Right lobe of liver (tissue), 6 donors: ENCODE data around the gene ABCC3. TPM values are rescaled to one million over a fixed set of nuclear protein-coding genes. Genes with fewer than 3 reads are reported as not detected.

Experiments
- ATAC-seq, 4 donors: fragments of 200-7000 bp; cut with Tn5 transposase; one replicate each; pipeline ENCODE4 v1.9.1; 2020; ENCODE audit warnings: mild to moderate bottlenecking in 4 of 4, moderate library complexity in 4 of 4
- DNase-seq, 3 donors: peaks; one replicate each; pipeline ENCODE4 v3.0.0-alpha.2; 2020
- H3K27ac ChIP-seq, 3 donors: fragments of 200-600 bp; one replicate each; pipeline ENCODE4 v1.8.0; 2022
- H3K27me3 ChIP-seq, 2 donors: fragments of 200-600 bp; one replicate each; pipeline ENCODE4 v1.8.0; 2022
- H3K36me3 ChIP-seq, 4 donors: fragments of 200-600 bp; sonication (generic) in 1 of 4; one replicate each; pipeline versions ENCODE4 v1.5.1 to v1.8.0; 2017 to 2022; ENCODE audit warnings: control low read depth in 1 of 4
- H3K4me1 ChIP-seq, 4 donors: fragments of 200-600 bp; sonication (generic) in 1 of 4; one replicate each; pipeline versions ENCODE4 v1.5.1 to v1.8.0; 2017 to 2022; ENCODE audit warnings: control low read depth in 1 of 4
- H3K4me3 ChIP-seq, 3 donors: fragments of 200-600 bp; one replicate each; pipeline ENCODE4 v1.8.0; 2022
- H3K9me3 ChIP-seq, 4 donors: fragments of 200-600 bp; sonication (generic) in 1 of 4; one replicate each; pipeline versions ENCODE4 v1.5.1 to v1.8.0; 2017 to 2022; ENCODE audit warnings: control low read depth in 1 of 4
- POLR2A ChIP-seq: fragments of 450-650 bp; IDR thresholded peaks from one replicate; pipeline ENCODE4 v1.6.1; 2017; ENCODE audit warnings: antibody characterized with exemption, mild to moderate bottlenecking
- WGBS: methylation state at CpG from one replicate; pipeline ENCODE4 v1.1.6; 2018; ENCODE audit warnings: low coverage, low lambda C conversion rate; ENCODE audit not compliant: insufficient coverage; ENCODE audit errors: missing lambda C conversion rate; 5-methylcytosine and 5-hydroxymethylcytosine counted together
- intact Hi-C, 2 donors: fragments of 100-400 bp; cut with DNase I; formaldehyde crosslinking; loops; one replicate each; pipeline versions ENCODE4 v1.11.2 to v1.14.1; 2022
- total RNA-seq, 6 experiments: library from RNA; depleted of rRNA in 2 of 6; stranded (reverse); fragments of >200 nt in 2 of 6; fragmentation: NEBNext Ultra II Directional in 3 of 6; extraction: Animal tissue kit (Norgen Biotek cat#: 25700) in 3 of 6; gene quantifications; one replicate each; pipeline versions ENCODE4 v1.1.0 to v1.2.4, GENCODE V29; 2016 to 2023
- TF ChIP-seq, protein P1 (sequence below), 4 donors: fragments of 200-600 bp in 3 of 4; fragments of 450-650 bp in 1 of 4; IDR thresholded peaks; one replicate each; pipeline versions ENCODE4 v1.5.1 to v1.8.0; 2016 to 2022; ENCODE audit warnings: antibody characterized with exemption in 4 of 4, mild to moderate bottlenecking in 2 of 4
- donor health status: DM: no; HTN: yes; CAD: no.
- donor health status: DM: no; HTN: no; CAD: no.
- donor health status: DM: no; HTN: no; CAD: no.
- donor health status: DM: no; HTN: yes; CAD: no.
- donor health status: DM: no; HTN: yes; CAD: no.

ABCC3 gene
- total RNA-seq, 6 experiments from 2014 or later, result 146 to 286 (median 178) TPM

DNA sequence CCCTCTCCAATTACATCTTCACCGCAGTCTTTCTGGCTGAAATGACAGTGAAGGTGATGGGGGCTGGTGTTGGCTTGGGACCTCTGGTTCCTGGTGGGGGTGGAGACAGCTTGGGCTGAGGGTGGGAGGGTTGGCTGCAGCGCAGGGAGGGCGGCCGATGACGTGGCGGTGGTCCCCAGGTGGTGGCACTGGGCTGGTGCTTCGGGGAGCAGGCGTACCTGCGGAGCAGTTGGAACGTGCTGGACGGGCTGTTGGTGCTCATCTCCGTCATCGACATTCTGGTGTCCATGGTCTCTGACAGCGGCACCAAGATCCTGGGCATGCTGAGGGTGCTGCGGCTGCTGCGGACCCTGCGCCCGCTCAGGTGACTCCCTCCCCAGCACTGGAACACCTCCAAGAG lies 31.8 kb upstream of the ABCC3 start:
- H3K4me1 ChIP-seq, result no peaks in the 10 kb centered on the region
- ATAC-seq (no peak), DNase-seq (no peak)
- WGBS, result 44% methylated on average over 4 of the region's 18 CpGs
- no peak overlapping the region for H3K4me3 ChIP-seq
- no peak overlapping the region for H3K27ac ChIP-seq
- no peaks in the 10 kb centered on the region for H3K9me3 ChIP-seq
- H3K27me3 ChIP-seq, result no peaks in the 10 kb centered on the region
- TF ChIP-seq, protein P1, sequence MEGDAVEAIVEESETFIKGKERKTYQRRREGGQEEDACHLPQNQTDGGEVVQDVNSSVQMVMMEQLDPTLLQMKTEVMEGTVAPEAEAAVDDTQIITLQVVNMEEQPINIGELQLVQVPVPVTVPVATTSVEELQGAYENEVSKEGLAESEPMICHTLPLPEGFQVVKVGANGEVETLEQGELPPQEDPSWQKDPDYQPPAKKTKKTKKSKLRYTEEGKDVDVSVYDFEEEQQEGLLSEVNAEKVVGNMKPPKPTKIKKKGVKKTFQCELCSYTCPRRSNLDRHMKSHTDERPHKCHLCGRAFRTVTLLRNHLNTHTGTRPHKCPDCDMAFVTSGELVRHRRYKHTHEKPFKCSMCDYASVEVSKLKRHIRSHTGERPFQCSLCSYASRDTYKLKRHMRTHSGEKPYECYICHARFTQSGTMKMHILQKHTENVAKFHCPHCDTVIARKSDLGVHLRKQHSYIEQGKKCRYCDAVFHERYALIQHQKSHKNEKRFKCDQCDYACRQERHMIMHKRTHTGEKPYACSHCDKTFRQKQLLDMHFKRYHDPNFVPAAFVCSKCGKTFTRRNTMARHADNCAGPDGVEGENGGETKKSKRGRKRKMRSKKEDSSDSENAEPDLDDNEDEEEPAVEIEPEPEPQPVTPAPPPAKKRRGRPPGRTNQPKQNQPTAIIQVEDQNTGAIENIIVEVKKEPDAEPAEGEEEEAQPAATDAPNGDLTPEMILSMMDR (IDR thresholded peaks at IDR 0.05), result no peak
- TF ChIP-seq POLR2A, result no peak
- H3K36me3 ChIP-seq, result no peaks in the 10 kb centered on the region
- intact Hi-C loops, result no loop called here

DNA sequence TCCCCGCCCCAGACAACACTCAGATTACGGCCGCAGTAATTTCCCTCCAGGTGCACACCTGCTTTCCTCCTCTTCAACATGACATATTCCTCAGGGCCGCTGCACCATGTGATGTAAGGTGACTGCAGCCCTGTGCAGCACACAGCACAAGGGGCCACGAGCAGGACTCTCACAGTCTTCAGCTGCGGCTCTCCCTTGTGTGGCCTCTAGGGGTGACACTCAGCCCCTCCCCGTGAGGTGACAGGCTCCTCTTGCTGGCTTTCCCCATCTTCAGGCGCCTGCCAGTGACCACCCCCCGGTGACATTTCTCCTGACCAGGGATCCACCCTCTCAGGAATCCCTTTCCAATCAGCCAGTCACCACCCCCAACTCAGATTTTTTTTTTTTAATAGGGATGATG lies 31.3 kb upstream of the ABCC3 start:
- no peak for DNase-seq
- Histone ChIP-seq H3K27ac (no peak overlapping the region), H3K4me1 (no peaks in the 10 kb centered on the region), H3K4me3 (no peak overlapping the region), H3K36me3 (no peaks in the 10 kb centered on the region), H3K9me3 (no peaks in the 10 kb centered on the region), H3K27me3 (no peaks in the 10 kb centered on the region)
- WGBS, result 55% methylated on average over 7 of the region's 9 CpGs
- TF ChIP-seq, protein P1 (IDR thresholded peaks at IDR 0.05), result no peak
- TF ChIP-seq POLR2A, result no peak
- intact Hi-C loops, result no loop called here
- no peak for ATAC-seq

DNA sequence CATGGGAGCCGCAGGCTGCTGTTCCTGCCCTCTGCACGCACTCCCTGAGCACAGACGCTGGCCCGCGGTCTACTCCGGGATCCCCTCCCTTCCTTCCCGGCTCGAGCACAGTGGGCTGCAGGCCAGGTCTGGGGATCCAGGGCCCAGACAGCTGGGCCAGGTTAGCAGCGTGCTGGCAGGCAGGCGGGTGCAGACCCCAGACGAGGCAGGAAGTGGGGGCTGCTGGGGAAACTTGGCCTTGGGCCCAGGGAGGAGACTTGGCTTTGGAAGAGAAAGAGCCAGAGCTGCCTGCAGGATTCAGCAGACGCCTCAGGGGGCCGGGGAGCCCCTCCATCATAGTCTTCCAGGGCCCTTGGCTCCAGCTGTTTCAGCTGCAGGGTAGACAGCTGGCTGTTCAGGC lies 30.2 kb upstream of the ABCC3 start:
- H3K9me3 ChIP-seq, result no peaks in the 10 kb centered on the region
- ATAC-seq (peak; percentile 40 to 67 (median 54)), DNase-seq (peak in 1 of 3 donors; percentile 55)
- no peaks in the 10 kb centered on the region for H3K4me1 ChIP-seq
- no peak for TF ChIP-seq POLR2A
- TF ChIP-seq, protein P1 (IDR thresholded peaks at IDR 0.05), result no peak
- no peaks in the 10 kb centered on the region for H3K36me3 ChIP-seq
- H3K27me3 ChIP-seq, result no peaks in the 10 kb centered on the region
- no peak overlapping the region for H3K4me3 ChIP-seq
- no peak overlapping the region for H3K27ac ChIP-seq
- 4% methylated on average over 3 of the region's 13 CpGs for WGBS
- intact Hi-C loops, result no loop called here

DNA sequence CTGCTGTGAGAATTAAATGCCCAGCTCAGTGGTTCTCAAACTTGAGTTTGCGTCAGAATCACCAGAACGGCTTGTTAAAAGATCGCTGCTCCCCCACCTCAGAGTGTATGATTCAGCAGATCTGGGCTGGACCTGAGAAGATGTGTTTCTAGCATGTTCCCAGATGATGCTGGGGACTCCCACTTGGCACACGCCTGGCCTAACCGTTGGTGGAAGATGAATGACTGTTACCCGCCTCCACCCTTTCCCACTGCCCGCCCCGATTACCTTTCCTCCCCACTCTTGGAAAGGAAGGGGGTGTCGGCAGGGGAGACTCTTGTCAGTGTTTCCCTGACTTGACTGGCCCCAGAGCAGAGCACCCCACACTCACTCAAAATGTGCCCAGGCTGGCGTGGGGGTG lies 29.3 kb upstream of the ABCC3 start:
- H3K36me3 ChIP-seq, result no peaks in the 10 kb centered on the region
- no peaks in the 10 kb centered on the region for H3K27me3 ChIP-seq
- intact Hi-C loops, result no loop called here
- DNase-seq, result no peak
- no peak overlapping the region for H3K4me3 ChIP-seq
- no peaks in the 10 kb centered on the region for H3K4me1 ChIP-seq
- WGBS, result 68% methylated on average over 3 of the region's 10 CpGs
- no peak overlapping the region for H3K27ac ChIP-seq
- TF ChIP-seq POLR2A, result no peak
- TF ChIP-seq, protein P1 (IDR thresholded peaks at IDR 0.05), result no peak
- H3K9me3 ChIP-seq, result no peaks in the 10 kb centered on the region
- no peak for ATAC-seq
